Jurkat, Clone E6-1 (cell line): ENCODE measurements around the gene TNFAIP2.
"Not testable (repeated sequence)": the region's sequence is repeated elsewhere in the genome, so short reads cannot be mapped to it uniquely, and the experiment has no call there.

Source experiments
- DNase-seq: peaks from one replicate; pipeline ENCODE4 v3.0.0-alpha.2; 2011; ENCODE audit warnings: low read depth, low spot score
- H3K4me3 ChIP-seq: 2 replicates; pipeline ENCODE4 v1.5.1; 2011; ENCODE audit warnings: mild to moderate bottlenecking, low read length, control low read depth, moderate library complexity

TNFAIP2 gene

DNA sequence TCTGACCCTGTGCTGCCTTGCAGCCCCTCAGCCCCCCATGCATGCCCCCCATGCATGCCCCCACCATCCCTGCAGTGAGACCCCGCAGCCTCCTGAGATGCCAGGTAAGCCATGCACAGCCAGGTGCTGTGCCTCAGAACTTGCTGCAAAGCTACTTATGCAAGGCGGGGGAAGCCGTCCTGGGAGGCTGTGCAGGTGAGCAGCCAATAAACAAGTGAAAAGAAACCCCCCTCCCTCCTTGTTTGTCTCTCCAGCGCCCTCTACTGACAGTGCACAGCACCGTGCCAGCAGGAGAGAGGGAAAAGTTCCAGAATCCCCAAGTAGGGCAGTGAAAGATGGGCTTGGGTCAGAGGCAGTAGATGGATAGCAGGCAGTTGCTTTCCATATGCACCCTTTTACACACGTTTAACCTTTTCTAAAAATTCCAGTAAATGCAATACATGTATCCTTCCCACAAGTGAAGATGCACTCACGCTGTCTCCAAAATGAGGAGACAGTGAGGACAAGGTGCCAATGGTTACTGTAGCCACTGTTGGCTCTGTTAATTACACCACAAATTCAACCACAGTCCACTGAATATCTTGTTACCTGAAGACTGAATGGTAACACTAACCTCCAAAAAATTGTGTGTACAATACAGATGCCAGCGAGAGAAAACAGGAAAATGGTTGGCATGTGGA is 18.0 kb downstream of the TNFAIP2 start:
- DNase-seq: peak; percentile 33
- H3K4me3 ChIP-seq: no peak overlapping the region

- no peak overlapping the region for H3K4me3 ChIP-seq
- DNase-seq: no peak
Measured at GRCh38 chr14:103142026-103142425, 18.8 kb downstream of the TNFAIP2 start.

DNA sequence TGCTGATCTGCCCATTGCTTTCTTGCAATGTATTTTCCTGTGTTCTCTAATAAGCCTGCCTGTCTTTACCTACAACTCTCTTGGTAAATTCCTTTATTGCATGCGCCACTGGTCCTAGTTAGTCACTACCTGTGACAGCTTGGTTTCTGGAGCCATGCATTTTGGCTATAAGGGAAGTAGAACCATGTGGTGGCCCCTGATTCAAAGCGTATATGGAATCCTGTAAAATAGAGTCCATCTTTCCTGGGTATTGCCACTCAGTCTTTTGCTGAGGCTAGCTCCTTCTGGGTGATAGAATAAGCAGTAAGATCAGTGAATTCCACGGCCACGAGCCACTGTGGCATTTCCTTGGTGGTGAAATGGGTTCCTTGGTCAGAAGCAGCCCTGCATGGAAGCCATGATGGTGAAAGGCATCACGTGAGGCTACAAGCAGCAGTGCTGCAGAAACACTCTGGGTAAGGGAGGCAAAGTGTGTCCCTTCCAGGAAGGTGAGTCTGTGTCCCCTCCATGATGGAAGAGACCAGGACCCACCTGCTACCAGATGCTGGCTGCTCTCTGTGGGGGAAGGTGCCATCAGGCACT is 19.6 kb downstream of the TNFAIP2 start:
- no peak for DNase-seq
- no peak overlapping the region for H3K4me3 ChIP-seq

DNA sequence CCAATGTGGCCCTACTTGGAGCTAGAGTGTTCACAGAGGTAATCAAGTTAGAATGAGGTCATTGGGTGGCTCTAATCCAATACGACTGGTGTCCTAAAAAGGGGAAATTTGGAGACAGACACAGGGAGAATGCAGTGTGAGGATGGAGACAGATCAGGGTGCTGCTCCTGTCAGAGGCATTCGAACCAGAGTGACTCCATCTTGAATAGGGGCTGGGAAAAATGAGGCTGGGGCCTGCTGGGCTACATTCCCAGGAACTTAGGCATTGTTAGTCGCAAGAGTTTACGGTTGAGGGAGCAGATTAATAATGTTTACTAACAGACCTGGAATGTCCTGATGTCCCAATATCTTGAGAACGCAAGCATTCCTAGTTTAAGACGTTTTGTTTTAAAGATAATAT is 20.2 kb downstream of the TNFAIP2 start:
- no peak for DNase-seq

DNA sequence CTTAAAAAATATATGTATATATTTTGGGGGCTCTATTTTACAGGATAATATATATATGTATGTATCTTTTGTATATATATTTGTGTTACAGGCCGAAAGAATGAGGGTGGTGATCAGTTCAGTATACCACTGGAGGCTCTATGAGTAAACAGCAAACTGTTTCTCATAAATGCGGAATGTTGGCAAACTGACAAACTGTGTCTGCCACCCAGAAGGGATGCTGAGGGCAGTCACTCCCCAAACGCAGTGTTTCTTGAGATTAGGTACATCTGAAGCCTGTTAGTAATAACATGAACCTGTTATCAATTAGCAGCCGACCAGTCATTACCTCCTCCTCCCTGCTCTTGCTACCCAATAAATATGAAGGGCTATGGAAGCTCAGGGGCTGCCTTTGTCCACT is 20.8 kb downstream of the TNFAIP2 start:
- DNase-seq: no peak
- H3K4me3 ChIP-seq: no peak overlapping the region

More for the DNA sequence above, 20.2 kb downstream of the TNFAIP2 start:
- H3K4me3 ChIP-seq: no peak overlapping the region

GRCh38 chr14:103146141-103146709 is 23.0 kb downstream of the TNFAIP2 start:
- no peak overlapping the region for H3K4me3 ChIP-seq
- no peak for DNase-seq

DNA sequence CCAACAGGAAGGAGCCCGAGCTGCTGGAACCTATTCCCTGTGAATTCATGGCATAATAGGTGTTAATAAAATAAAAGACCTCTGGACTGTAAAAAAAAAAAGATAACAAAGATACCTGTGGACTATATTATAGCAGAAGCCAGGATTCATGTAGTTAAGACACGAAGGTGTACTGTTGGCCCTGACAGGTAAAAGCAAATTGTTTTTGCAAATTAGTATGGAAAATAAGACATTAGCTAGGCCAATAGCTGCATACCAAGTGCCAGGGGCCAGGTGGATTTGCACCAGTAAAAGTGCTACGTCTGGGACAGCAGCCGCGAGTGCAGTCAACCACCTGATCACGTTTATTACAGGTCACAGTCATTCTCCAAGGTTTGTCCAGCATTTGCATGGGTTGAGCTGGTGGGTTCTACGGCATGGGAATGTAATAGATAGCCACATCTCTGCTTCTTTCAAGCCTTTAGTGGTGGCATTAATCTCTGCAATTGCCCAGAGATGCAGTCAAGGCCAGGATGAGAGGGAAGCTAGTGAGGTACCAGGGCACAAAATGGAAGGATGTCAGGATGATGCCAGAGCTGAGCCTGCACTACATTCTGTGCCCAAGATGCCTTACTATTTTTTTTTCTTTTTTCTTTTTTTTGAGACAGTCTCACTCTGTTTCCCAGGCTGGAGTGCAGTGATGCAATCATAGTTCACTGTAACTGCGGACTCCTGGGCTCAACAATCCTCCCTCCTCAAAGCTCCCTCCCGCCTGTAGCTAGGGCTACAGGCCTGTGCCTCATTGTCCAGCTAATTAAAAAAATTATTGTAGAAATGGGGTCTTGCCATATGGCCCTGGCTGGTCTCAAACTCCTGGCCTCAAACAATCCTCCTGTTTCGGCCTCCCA is 26.3 kb downstream of the TNFAIP2 start:
- H3K4me3 ChIP-seq: no peak overlapping the region
- DNase-seq: no peak

DNA sequence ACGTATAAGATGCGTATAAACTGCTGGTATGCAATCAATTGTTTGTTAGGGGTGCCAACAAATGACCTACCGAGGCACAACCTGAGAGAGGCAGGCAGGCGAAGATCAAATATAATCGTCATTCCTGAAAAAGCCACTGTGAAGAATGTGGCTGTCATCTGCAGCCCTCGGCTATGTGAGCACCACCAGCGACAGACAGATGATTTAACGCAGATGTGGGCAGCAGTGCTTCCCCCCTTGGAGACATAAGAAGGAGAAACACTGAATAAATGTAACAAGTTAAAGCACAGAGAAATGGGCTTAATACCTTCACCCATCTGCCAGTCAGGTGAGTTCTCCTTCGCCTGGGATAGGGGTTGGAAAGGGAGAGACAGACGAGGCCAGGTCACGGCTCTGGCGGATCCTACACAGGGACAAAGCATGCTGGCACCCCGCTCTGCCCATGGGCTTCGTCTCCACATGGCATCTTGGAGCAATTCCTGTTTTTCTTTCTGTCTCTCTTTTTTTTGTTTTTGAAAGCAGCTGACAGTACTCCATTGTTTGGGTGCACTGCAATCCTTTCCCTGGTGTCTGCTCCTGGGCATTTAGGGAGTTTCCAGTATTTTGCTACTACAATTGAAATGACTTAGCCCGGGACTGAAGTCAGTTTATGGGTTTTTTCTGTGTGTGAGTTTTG is 28.1 kb downstream of the TNFAIP2 start:
- no peak overlapping the region for H3K4me3 ChIP-seq
- DNase-seq: no peak

DNA sequence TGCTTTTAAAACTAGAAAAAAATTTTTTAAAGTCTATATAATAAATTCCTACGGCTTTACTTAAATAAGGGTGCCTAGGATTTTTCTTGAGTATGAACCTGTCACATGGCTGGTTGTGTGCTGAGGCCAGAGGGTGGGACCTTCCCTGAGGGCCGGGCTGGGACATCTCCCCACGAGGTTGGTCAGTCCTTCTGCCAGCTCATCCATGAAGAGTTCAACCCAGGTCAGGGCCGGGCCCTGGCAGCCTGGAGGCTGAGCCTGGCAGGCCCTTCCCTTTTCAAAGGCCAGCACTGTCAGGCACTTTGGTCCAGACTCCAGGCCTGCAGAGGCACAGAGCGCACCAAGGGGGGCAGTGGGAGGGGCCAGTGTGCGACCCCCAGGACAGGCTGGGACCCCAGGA is 31.7 kb downstream of the TNFAIP2 start:
- H3K4me3 ChIP-seq: no peak overlapping the region
- no peak for DNase-seq

GRCh38 chr14:103155416-103155815 is 32.2 kb downstream of the TNFAIP2 start:
- not testable (repeated sequence) for DNase-seq, H3K4me3 ChIP-seq

DNA sequence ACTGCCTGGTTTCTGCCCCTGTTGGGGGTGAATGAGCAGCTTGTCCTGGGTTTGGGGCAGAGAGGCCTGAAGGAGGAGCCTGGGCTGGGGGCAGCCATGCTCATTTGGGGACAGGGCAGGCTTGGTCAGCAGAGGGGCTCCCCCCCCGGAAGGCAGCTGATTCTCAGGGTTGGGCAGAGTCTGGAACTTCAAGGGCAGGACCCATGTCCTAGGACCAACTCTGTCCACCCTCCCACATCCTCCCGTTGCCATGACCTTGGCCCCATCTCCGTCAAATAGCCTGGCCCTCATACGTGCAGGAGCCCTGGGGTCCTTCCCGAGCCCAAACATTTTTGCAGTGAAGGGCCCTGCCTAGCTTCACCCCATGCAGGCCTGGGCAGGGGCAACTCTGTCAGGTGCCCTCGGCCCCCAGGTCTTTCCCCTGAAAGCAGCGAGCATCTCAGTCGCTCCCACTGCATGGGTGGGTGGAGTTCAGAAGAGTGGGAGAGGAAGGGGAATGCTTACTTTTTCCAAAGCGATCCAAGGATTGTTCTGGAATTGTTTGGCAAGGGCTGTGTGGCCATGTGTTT is 32.6 kb downstream of the TNFAIP2 start:
- no peak overlapping the region for H3K4me3 ChIP-seq
- DNase-seq: no peak

DNA sequence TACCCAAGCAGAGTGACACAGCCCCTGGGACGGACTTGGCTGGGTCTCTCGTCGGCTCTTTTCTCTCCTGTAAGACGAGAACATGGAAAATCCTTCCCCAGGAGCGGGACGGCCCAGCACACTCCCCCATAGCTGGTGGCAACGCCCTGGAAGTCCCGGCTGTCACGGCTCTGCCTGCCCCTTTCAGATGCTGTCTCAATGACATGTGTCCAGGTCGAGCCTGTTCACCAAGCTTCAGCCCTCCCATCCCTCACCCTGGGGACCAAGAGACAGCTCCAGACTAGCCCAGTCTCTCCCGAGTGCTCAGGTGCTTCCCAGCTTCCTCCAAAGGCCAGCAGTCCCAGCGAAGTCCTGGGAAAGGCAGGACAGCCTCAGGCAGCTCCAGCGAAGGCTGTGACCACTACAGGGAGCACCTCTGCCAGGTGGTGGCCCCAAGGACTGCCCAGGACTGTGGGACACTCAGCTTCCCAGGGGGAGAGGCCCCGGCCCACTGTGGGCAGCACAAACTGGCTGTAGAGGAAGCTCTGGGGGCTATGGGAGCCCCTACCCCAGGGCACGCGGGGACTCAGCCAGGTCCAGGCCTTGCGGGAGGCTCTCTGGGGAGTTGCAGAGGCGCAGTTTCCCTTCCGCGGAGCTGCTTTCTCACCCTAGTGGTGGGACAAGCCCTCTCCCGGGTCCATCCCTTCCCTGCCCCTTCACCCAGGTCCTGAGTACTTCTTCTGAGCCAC is 33.6 kb downstream of the TNFAIP2 start:
- DNase-seq: no peak
- no peak overlapping the region for H3K4me3 ChIP-seq

- no peak overlapping the region for H3K4me3 ChIP-seq
- no peak for DNase-seq
Measured at GRCh38 chr14:103157969-103158368, 34.7 kb downstream of the TNFAIP2 start.

DNA sequence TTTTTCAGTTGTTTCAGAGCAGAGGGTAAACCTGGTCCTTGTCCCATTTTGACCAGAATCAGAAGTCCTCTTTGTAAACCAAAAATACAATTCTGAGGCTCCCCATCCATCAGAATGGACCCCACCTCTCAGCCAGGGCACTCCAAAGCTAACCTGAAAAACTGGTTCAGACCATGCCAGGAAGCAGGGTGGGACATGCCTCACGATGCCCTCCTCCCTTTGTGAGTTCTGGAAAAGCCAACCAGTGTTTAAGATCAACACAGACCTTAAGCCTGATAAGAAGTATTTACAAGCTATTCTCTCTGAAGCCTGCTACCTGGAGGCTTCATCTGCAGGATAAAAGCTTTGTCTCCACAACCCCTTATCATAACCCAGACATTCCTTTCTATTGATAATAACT is 35.4 kb downstream of the TNFAIP2 start:
- no peak for DNase-seq
- H3K4me3 ChIP-seq: no peak overlapping the region

DNA sequence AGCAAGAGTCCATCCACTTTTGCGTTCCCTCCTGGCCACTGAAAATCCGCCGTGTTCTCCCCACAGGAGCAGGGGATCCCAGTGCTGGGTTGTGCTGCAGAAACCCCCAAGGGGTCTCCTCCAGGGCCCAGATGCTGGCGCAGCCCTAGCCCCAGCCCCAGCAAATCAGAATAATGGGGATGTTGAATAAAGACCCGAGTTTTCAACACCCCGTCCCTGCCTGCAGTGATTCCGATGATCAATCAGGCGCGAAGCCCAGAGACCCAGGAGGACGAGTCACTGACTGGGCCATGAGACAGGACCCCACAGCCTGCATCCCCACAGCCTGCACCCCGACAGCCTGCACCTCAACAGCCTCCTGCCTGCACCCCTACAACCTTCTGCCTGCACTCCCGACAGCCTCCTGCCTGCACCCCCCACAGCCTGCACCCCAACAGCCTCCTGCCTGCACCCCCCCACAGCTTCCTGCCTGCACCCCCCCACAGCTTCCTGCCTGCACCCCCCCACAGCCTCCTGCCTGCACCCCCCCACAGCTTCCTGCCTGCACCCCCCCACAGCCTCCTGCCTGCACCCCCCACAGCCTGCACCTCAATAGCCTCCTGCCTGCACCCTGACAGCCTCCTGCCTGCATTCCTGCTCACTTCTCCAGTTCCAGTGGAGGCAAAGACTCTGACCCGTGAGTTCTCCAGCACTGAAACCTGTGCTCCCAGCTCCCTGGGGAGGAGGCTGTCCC is 37.2 kb downstream of the TNFAIP2 start:
- no peak overlapping the region for H3K4me3 ChIP-seq
- no peak for DNase-seq

GRCh38 chr14:103161054-103161397 is 37.8 kb downstream of the TNFAIP2 start:
- H3K4me3 ChIP-seq: no peak overlapping the region
- no peak for DNase-seq

DNA sequence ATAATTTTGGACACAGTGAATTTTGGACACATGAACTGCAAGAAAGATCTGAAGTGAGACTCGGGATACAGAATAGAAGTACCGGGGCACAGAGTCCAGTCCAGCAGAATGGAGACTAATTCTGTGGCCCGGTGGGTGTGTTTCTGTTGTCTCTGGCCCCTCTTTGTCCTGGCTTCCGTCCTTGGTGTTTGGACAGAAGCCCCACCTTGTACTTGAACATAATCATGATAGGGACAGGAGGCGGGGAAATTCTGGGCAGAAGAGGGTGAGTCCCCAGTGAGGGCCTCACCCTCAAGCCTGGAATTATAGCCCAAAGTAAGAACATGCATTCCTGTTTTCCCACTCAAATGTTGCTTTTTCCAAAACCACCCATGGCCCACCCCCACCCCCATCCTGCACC is 39.9 kb downstream of the TNFAIP2 start:
- no peak overlapping the region for H3K4me3 ChIP-seq
- no peak for DNase-seq

- DNase-seq: no peak
- no peak overlapping the region for H3K4me3 ChIP-seq
Measured at GRCh38 chr14:103164006-103164405, 40.7 kb downstream of the TNFAIP2 start.
